Esophagus squamous epithelium (tissue), 4 donors: ENCODE data around the gene BRWD1.

Source experiments
- CTCF ChIP-seq, 6 experiments: fragments of 450-650 bp in 4 of 6; fragments of 200-600 bp in 2 of 6; sonication (generic) in 2 of 6; IDR thresholded peaks; one replicate each; pipeline ENCODE4 v1.5.1; 2016 to 2019; ENCODE audit warnings: antibody characterized with exemption in 6 of 6, mild to moderate bottlenecking in 4 of 6, moderate library complexity in 4 of 6
- POLR2A ChIP-seq, 4 donors: fragments of 450-650 bp; IDR thresholded peaks; one replicate each; pipeline ENCODE4 v1.6.1; 2017; ENCODE audit warnings: antibody characterized with exemption in 4 of 4, mild to moderate bottlenecking in 4 of 4, moderate library complexity in 3 of 4

- no peak for TF ChIP-seq CTCF (IDR thresholded peaks at IDR 0.05)
- TF ChIP-seq POLR2A (IDR thresholded peaks at IDR 0.05), result no peak
Observed at GRCh38 chr21:39232861-39233291, 80.6 kb downstream of the BRWD1 start.
